ENCODE results near the gene TMCO6.

DNA sequence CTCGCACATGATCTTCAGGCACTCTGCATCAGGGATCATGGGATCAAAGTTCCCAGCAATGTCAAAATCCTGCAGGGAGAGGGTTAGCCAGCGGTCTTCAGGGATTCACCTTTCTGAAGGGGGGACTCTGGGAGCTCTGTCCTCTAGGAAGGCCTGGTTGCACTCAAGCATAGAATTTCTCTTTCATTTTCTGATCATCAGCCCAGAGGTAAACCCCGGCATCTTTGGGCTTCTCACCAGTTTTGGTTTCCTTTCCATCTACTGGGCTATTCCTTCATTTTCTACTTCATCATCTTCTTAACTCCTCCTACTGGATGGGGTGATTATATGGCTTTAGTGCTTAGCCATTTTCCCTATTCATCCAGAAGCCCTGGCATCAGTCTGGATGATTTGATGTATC lies 38.7 kb downstream of the TMCO6 start:
- no peak for TF ChIP-seq POLR2A (IDR thresholded peaks at IDR 0.05)
- TF ChIP-seq POLR2AphosphoS5 (IDR thresholded peaks at IDR 0.05): no peak
